Neutrophil (primary cell): ENCODE results near the gene PPP2R2C.

Source experiments
- H3K27ac ChIP-seq: fragments of 200-600 bp; sonication (generic); 2 replicates; pipeline ENCODE4 v1.5.1; 2016; ENCODE audit warnings: mild to moderate bottlenecking, moderate library complexity
- H3K27me3 ChIP-seq: fragments of 200-600 bp; sonication (generic); 2 replicates; pipeline ENCODE4 v1.6.0; 2016; ENCODE audit warnings: mild to moderate bottlenecking
- H3K36me3 ChIP-seq: fragments of 200-600 bp; sonication (generic); 2 replicates; pipeline ENCODE4 v1.5.1; 2017
- H3K4me1 ChIP-seq, 2 experiments: fragments of 200-600 bp in 1 of 2; sonication (generic) in 1 of 2; 1 replicate in 1 of 2; 2 replicates in 1 of 2; pipeline versions ENCODE4 v1.5.1 to v1.6.1; 2013 to 2016; ENCODE audit warnings: low read depth in 1 of 2, low read length in 1 of 2, mild to moderate bottlenecking in 1 of 2, moderate library complexity in 1 of 2; ENCODE audit not compliant: control insufficient read depth in 1 of 2, insufficient read depth in 1 of 2
- H3K4me3 ChIP-seq, 2 experiments: fragments of 200-600 bp in 1 of 2; sonication (generic) in 1 of 2; 1 replicate in 1 of 2; 2 replicates in 1 of 2; pipeline ENCODE4 v1.5.1; 2013 to 2016; ENCODE audit warnings: low read depth in 1 of 2, low read length in 1 of 2, mild to moderate bottlenecking in 1 of 2, moderate library complexity in 1 of 2
- H3K9me3 ChIP-seq: fragments of 200-600 bp; sonication (generic); 2 replicates; pipeline ENCODE4 v1.5.1; 2016
- CTCF ChIP-seq: fragments of 200-600 bp; sonication (generic); IDR thresholded peaks from 2 replicates; pipeline ENCODE4 v1.5.1; 2016; ENCODE audit warnings: antibody characterized with exemption

The PPP2R2C gene

GRCh38 chr4:6362896-6363295 is 109.5 kb downstream of the PPP2R2C start:
- Histone ChIP-seq H3K9me3 (no peaks in the 10 kb centered on the region), H3K4me3 (no peak overlapping the region), H3K27me3 (no peaks in the 10 kb centered on the region), H3K4me1 (no peaks in the 10 kb centered on the region), H3K27ac (no peak overlapping the region), H3K36me3 (no peaks in the 10 kb centered on the region)
- no peak for TF ChIP-seq CTCF

GRCh38 chr4:6362243-6362885 is 110.0 kb downstream of the PPP2R2C start:
- Histone ChIP-seq H3K4me3 (no peak overlapping the region), H3K36me3 (no peaks in the 10 kb centered on the region), H3K4me1 (no peaks in the 10 kb centered on the region), H3K27me3 (no peaks in the 10 kb centered on the region), H3K27ac (no peak overlapping the region), H3K9me3 (no peaks in the 10 kb centered on the region)
- no peak for TF ChIP-seq CTCF

GRCh38 chr4:6361076-6361784 is 111.2 kb downstream of the PPP2R2C start:
- no peak overlapping the region for H3K27ac ChIP-seq
- no peak for TF ChIP-seq CTCF
- no peak overlapping the region for H3K4me3 ChIP-seq
- H3K4me1 ChIP-seq = no peaks in the 10 kb centered on the region
- H3K9me3 ChIP-seq = no peaks in the 10 kb centered on the region
- H3K36me3 ChIP-seq = no peaks in the 10 kb centered on the region
- no peaks in the 10 kb centered on the region for H3K27me3 ChIP-seq

- H3K27ac ChIP-seq = no peak overlapping the region
- H3K4me1 ChIP-seq = no peaks in the 10 kb centered on the region
- no peak overlapping the region for H3K4me3 ChIP-seq
- no peaks in the 10 kb centered on the region for H3K36me3 ChIP-seq
- no peaks in the 10 kb centered on the region for H3K27me3 ChIP-seq
- H3K9me3 ChIP-seq = no peaks in the 10 kb centered on the region
- no peak for TF ChIP-seq CTCF
These were observed 112.0 kb downstream of the PPP2R2C start for GRCh38 chr4:6360385-6360784.

GRCh38 chr4:6359536-6360308 is 112.7 kb downstream of the PPP2R2C start:
- TF ChIP-seq CTCF = no peak
- Histone ChIP-seq H3K27ac (no peak overlapping the region), H3K36me3 (no peaks in the 10 kb centered on the region), H3K4me1 (no peaks in the 10 kb centered on the region), H3K9me3 (no peaks in the 10 kb centered on the region), H3K27me3 (no peaks in the 10 kb centered on the region), H3K4me3 (no peak overlapping the region)
